ENCODE results near the gene ZNF75A. TPM values are rescaled to one million over a fixed set of nuclear protein-coding genes. Genes with fewer than 3 reads are reported as not detected.

Gene ZNF75A
- polyA plus RNA-seq, 2 of the 4 experiments (the other 2 are of a cell fraction) = 16.6 to 27.3 TPM

DNA sequence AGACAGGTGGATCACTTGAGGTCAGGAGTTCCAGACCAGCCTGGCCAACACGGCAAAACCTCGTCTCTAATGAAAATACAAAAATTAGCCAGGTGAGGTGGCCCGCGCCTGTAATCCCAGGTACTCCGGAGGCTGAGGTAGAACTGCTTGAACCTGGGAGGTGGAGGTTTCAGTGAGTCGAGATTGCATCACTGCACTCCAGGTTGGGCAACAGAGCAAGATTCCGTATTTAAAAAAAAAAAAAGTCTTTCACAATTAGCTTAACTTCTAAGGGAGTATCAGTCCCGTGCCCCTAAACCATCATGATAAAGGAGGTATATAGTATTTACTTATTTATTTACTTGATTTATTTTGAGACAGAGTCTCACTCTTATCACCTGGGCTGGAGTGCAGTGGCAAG, 45.5 kb upstream of the ZNF75A start:
- ChIA-PET POLR2A (no interaction called here), CTCF (interaction anchor here (0.6 to 1.3 kb wide), 3 partner anchors 19 to 267 kb away, joined by 3 read pairs; no protein-coding TSS in a partner anchor)
- no peak overlapping the region for H3K4me2 ChIP-seq
- TF ChIP-seq GATA3 (IDR thresholded peaks at IDR 0.05; ENCODE audit: borderline replicate concordance) (no peak), RFX5 (IDR thresholded peaks at IDR 0.05) (no peak)
- 73% methylated on average over 8 of the region's 8 CpGs for WGBS (ENCODE audit: missing lambda C conversion rate)
- ATAC-seq = no peak
- no peak overlapping the region for H3K27ac ChIP-seq
- H3K4me3 ChIP-seq = no peak overlapping the region
- no peaks in the 10 kb centered on the region for H3K9me3 ChIP-seq
- H3K4me1 ChIP-seq = no peaks in the 10 kb centered on the region
- DNase-seq (ENCODE audit: low read depth in 1 of 2, low spot score in 1 of 2) = no peak
- no peak for FAIRE-seq

GRCh38 chr16:3262517-3262916, 42.8 kb upstream of the ZNF75A start:
- DNase-seq (ENCODE audit: low read depth in 1 of 2, low spot score in 1 of 2) = no peak
- ATAC-seq = no peak
- no peak overlapping the region for H3K27ac ChIP-seq
- no peak for TF ChIP-seq FOXS1 (CRISPR knock-in tag; IDR thresholded peaks at IDR 0.05)
- TF ChIP-seq HMGXB4 (CRISPR knock-in tag; IDR thresholded peaks at IDR 0.05; ENCODE audit: borderline replicate concordance) = no peak
- TF ChIP-seq JUN (IDR thresholded peaks at IDR 0.05) = no peak
- TF ChIP-seq, protein P1, sequence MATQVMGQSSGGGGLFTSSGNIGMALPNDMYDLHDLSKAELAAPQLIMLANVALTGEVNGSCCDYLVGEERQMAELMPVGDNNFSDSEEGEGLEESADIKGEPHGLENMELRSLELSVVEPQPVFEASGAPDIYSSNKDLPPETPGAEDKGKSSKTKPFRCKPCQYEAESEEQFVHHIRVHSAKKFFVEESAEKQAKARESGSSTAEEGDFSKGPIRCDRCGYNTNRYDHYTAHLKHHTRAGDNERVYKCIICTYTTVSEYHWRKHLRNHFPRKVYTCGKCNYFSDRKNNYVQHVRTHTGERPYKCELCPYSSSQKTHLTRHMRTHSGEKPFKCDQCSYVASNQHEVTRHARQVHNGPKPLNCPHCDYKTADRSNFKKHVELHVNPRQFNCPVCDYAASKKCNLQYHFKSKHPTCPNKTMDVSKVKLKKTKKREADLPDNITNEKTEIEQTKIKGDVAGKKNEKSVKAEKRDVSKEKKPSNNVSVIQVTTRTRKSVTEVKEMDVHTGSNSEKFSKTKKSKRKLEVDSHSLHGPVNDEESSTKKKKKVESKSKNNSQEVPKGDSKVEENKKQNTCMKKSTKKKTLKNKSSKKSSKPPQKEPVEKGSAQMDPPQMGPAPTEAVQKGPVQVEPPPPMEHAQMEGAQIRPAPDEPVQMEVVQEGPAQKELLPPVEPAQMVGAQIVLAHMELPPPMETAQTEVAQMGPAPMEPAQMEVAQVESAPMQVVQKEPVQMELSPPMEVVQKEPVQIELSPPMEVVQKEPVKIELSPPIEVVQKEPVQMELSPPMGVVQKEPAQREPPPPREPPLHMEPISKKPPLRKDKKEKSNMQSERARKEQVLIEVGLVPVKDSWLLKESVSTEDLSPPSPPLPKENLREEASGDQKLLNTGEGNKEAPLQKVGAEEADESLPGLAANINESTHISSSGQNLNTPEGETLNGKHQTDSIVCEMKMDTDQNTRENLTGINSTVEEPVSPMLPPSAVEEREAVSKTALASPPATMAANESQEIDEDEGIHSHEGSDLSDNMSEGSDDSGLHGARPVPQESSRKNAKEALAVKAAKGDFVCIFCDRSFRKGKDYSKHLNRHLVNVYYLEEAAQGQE (IDR thresholded peaks at IDR 0.05) = no peak
- no peak for TF ChIP-seq RCOR1 (IDR thresholded peaks at IDR 0.05; ENCODE audit: low read depth, low read length)
- TF ChIP-seq RNF2 (IDR thresholded peaks at IDR 0.05; ENCODE audit: borderline replicate concordance, low read depth) = no peak
- TF ChIP-seq POLR2A (IDR thresholded peaks at IDR 0.05; ENCODE audit: low read length) = no peak
- TF ChIP-seq EP300 (IDR thresholded peaks at IDR 0.05) = no peak
- no peak for TF ChIP-seq KDM1A (IDR thresholded peaks at IDR 0.05; ENCODE audit: low read depth)
- no peak for TF ChIP-seq MYC (IDR thresholded peaks at IDR 0.05; ENCODE audit: borderline replicate concordance, low read length)
- no peak for TF ChIP-seq HES2 (IDR thresholded peaks at IDR 0.05)
- no peaks in the 10 kb centered on the region for H3K4me1 ChIP-seq
- POLR2A ChIA-PET = no interaction called here
- H3K4me2 ChIP-seq = no peak overlapping the region
- no peak for FAIRE-seq
- CTCF ChIA-PET = interaction anchor here (1.4 kb wide), 1 partner anchor 12 kb away, joined by 5 read pairs; no protein-coding TSS in a partner anchor
- no peak overlapping the region for H3K4me3 ChIP-seq
- 94% methylated on average over 4 of the region's 4 CpGs for WGBS (ENCODE audit: missing lambda C conversion rate)
- peaks cover 7% of the 10 kb centered on the region; the same call in 2 of the 3 replicates for H3K9me3 ChIP-seq

DNA sequence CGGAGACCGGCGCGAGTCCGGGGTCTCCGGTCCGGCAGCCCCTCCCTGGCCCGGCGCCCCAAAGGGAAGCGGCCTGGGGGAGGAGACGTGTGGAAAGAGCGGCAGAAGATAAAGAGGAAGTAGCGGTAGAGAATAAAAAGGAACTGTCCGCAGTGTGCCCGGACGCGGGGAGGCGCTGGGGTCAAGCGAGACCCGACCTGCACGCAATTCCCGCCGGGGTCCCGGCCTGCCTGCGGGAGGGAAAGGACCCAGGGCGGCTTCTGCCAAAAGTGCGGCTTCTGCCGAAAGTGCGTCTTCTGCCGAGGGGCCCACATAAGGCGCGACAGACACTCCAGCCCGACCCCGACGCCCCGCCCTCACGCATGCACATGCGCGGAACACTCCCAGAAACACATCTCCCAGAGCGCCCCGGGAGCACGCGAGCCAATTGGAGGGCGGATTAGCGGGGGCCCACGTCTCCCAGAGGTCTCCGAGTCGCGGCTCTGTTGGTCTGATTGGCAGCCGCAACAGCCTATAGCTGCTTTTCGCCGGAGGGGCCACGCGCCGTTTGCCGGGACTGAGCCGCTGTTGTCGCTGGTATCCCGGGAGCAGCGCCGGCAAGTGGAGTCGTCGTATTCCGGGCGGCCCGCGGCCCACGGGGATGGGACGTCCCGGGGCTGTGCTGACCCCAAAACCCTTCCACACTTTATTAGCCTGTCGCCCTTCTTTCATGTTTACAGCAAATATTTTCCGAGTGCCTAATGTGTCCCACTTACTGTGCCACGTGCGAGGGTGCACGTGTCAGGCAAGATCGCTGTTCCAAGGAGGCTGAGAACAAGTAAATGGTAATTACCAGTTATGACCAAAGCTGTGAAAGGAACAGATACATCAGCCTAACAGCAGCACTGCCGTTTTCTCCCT, 40.9 kb upstream of the ZNF75A start:
- FAIRE-seq = no peak
- WGBS (ENCODE audit: missing lambda C conversion rate) = 58% methylated on average over 65 of the region's 77 CpGs
- Histone ChIP-seq H3K4me3 (peak overlapping the region; percentile 62), H3K4me2 (peak overlapping the region; percentile 66), H3K27ac (peak overlapping the region; percentile 75 to 81), H3K4me1 (no peaks in the 10 kb centered on the region), H3K9me3 (peaks cover 7% of the 10 kb centered on the region; the same call in 2 of the 3 replicates)
- ChIA-PET CTCF (interaction anchor here (1.3 kb wide), 1 partner anchor 44 kb away, joined by 4 read pairs; no protein-coding TSS in a partner anchor), POLR2A (interaction anchor here (0.9 kb wide), 1 partner anchor 19 kb away, joined by 3 read pairs; no protein-coding TSS in a partner anchor)
- peak; percentile 65 to 94 for DNase-seq (ENCODE audit: low read depth in 1 of 2, low spot score in 1 of 2)
- ATAC-seq = peak; percentile 90 to 94
- TF ChIP-seq CHD2 (IDR thresholded peaks at IDR 0.05; ENCODE audit: low read length, partially characterized antibody) = no peak
- TF ChIP-seq NPAS2 (CRISPR knock-in tag; IDR thresholded peaks at IDR 0.05; ENCODE audit: borderline replicate concordance) = peak; percentile 74; the same call in 1 of the 2 replicates
- TF ChIP-seq ATOH8 (CRISPR knock-in tag; IDR thresholded peaks at IDR 0.05; ENCODE audit: low read depth) = 0 out of 2 replicates have a peak, but pooled peaks have one; percentile 53
- TF ChIP-seq HOXB5 (CRISPR knock-in tag; IDR thresholded peaks at IDR 0.05) = peak; percentile 48; the same call in 1 of the 2 replicates
- TF ChIP-seq HOXA7 (CRISPR knock-in tag; IDR thresholded peaks at IDR 0.05) = no peak
- no peak for TF ChIP-seq HEYL (CRISPR knock-in tag; IDR thresholded peaks at IDR 0.05)
- no peak for TF ChIP-seq SREBF2 (IDR thresholded peaks at IDR 0.05)
- TF ChIP-seq MYC (IDR thresholded peaks at IDR 0.05; ENCODE audit: borderline replicate concordance, low read length) = no peak
- peak; percentile 88 for TF ChIP-seq PBX3 (IDR thresholded peaks at IDR 0.05)
- TF ChIP-seq JUN (IDR thresholded peaks at IDR 0.05) = no peak
- peak; percentile 89 for TF ChIP-seq E2F6 (IDR thresholded peaks at IDR 0.05; ENCODE audit: borderline replicate concordance, low read depth)
- no peak for TF ChIP-seq MAFK (IDR thresholded peaks at IDR 0.05; ENCODE audit: partially characterized antibody)

Measured in A549 (cell line).